Measurements from ENCODE around the gene PTPN14.

Gene PTPN14

GRCh38 chr1:214344897-214345296 is 206.5 kb downstream of the PTPN14 start:
- in situ Hi-C loops (cut with MboI; ENCODE audit: low sequenced_read_pairs) = no loop called here

DNA sequence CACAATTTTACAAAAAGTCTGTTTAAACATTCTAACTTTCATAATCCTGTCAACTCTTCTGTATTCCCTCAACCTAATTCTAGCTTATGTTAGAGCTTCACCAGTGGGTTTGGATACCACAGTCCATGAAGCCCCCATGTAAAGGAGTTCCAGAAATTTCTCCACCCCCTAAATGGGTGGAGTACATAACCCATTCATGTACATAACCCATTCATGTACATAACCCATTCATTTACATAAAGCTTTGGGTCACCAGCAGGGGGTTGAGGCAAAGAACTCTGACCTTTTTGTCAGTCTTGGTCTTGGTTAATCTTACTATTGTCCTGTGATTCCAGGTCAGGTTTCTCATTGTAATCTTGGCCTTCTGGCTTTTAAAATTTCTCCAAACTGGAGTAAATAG is 208.9 kb downstream of the PTPN14 start:
- in situ Hi-C loops (cut with MboI; ENCODE audit: low sequenced_read_pairs) = no loop called here

DNA sequence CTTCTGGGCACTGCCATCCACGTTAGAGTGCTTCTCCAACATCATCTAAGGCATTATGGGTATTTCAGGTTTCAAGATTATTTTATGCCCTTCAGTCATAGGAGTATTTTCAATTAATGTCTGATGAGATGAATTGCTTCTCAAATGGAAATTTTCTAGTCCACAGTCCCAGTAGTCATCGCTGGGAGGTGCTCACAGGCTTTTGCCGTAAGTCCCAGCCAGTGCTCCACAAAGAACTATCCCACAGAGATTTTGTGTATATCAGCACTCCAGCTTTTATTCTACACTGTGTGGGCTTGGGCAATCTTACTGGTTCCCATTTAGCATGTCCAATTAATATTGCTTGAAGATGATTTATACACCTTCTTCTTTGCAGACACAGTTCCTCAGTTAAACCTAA is 209.5 kb downstream of the PTPN14 start:
- in situ Hi-C loops (cut with MboI; ENCODE audit: low sequenced_read_pairs) = no loop called here

DNA sequence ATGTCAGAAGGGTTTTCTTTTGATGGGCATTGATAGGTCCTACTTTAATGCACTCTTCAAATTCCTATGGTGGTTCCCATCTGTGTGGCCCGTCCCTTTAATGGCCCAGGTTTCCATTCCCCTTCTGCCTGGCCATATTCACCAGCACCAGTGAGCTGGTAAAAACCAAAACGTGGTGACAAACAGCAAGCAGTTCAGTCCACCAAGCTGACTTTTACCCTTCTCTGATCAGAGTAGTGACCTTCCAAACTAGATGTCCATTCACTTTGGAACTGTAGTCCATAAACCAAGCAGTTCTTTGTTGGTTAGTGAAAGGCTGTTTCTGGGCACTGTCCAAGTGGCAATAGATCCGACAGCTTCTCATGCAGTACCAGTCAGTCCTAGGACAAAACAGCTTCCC is 209.9 kb downstream of the PTPN14 start:
- in situ Hi-C loops (cut with MboI; ENCODE audit: low sequenced_read_pairs) = no loop called here

GRCh38 chr1:214338212-214338611 is 213.2 kb downstream of the PTPN14 start:
- in situ Hi-C loops (cut with MboI; ENCODE audit: low sequenced_read_pairs) = loop anchor here (10.0 kb wide), 1 partner anchor 247 kb away; no protein-coding TSS in a partner anchor

DNA sequence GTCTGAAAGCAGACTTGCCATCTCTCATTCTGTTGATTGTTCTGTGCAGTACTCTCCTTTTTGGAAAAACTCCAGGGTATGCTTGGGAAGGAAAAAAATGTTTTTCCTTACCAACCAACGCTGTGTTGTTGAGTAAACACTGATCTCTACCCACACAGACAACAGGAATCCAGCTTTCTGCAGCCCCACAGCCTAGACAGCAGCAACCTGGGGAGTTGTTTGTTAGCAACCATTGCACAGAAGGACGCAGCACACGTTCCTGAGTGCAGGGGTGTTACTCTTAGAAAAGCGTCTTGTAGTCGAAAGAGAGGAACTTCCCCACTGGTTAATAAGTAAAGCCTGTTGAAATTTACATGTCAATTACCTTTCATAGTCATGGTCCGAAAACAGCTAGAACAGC is 213.9 kb downstream of the PTPN14 start:
- in situ Hi-C loops (cut with MboI; ENCODE audit: low sequenced_read_pairs) = loop anchor here (10.0 kb wide), 1 partner anchor 247 kb away; no protein-coding TSS in a partner anchor

DNA sequence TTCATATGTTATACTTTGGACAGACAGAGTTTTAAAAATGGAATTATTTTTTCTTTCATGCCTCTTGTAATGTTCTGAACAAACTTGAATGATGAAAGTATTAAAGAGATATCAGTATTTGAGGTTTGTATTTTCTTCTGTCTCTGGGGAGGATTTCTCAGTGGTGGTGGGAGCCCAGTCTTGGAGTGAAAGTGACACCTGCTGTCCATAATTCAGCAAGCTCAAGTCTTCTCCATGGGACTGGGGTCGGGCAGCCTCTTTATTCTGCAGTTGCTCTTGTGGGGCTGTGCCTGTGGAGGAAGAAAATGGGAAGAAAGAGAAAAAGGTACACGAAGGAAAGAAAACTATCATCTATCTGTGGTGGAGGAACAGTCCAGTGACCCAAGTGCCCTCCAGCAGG is 214.4 kb downstream of the PTPN14 start:
- in situ Hi-C loops (cut with MboI; ENCODE audit: low sequenced_read_pairs) = loop anchor here (10.0 kb wide), 1 partner anchor 248 kb away; no protein-coding TSS in a partner anchor

GRCh38 chr1:214335567-214335966 is 215.8 kb downstream of the PTPN14 start:
- in situ Hi-C loops (cut with MboI; ENCODE audit: low sequenced_read_pairs) = loop anchor here (10.0 kb wide), 1 partner anchor 249 kb away; no protein-coding TSS in a partner anchor

- in situ Hi-C loops (cut with MboI; ENCODE audit: low sequenced_read_pairs) = loop anchor here (10.0 kb wide), 1 partner anchor 252 kb away; no protein-coding TSS in a partner anchor
Observed at GRCh38 chr1:214332946-214333798, 218.2 kb downstream of the PTPN14 start.

- in situ Hi-C loops (cut with MboI; ENCODE audit: low sequenced_read_pairs) = loop anchor here (10.0 kb wide), 1 partner anchor 253 kb away; no protein-coding TSS in a partner anchor
Observed at GRCh38 chr1:214331827-214332423, 219.5 kb downstream of the PTPN14 start.

GRCh38 chr1:214331180-214331579 is 220.2 kb downstream of the PTPN14 start:
- in situ Hi-C loops (cut with MboI; ENCODE audit: low sequenced_read_pairs) = loop anchor here (10.0 kb wide), 1 partner anchor 254 kb away; no protein-coding TSS in a partner anchor

DNA sequence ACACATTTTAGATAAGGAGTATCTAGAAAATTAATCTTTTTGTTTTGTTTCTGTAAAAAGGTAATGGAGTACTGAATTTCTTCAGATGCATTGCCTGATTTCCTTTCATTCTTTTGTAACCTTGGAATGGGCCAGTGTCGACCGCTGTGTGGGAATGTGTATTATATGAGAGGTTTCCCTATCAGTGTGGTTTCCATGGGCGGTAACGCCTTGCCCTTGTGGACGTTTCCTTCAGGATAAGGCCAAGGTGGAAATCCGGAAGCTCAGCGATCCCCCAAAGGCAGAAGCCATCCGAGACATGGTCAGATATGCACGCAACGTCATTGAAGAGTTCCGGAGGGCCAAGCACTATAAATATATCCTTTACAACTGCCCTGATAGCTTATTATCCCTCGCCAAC is 220.7 kb downstream of the PTPN14 start:
- in situ Hi-C loops (cut with MboI; ENCODE audit: low sequenced_read_pairs) = loop anchor here (10.0 kb wide), 1 partner anchor 254 kb away; no protein-coding TSS in a partner anchor

DNA sequence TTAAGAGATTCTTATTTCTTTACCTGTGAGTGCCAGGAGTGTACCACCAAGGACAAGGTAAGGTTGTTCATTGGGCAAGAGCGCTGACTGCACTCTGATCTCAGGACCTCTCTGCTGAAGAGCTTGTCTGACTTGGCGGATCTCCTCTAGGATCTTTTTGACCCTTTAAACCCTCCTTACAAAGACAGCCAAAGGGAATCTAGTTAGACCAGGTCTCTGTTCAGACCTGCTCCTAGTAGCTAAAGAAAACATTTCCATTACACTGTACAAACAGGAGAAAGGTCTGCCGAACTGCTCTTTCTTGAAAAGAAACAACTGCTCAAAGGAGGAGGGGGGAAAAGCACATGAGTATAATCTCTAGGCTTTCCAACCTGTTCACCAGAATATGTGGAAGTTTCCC is 221.2 kb downstream of the PTPN14 start:
- in situ Hi-C loops (cut with MboI; ENCODE audit: low sequenced_read_pairs) = loop anchor here (10.0 kb wide), 1 partner anchor 255 kb away; no protein-coding TSS in a partner anchor

GRCh38 chr1:214329470-214330220 is 221.8 kb downstream of the PTPN14 start:
- in situ Hi-C loops (cut with MboI; ENCODE audit: low sequenced_read_pairs) = loop anchor here (10.0 kb wide), 2 partner anchors 115 to 255 kb away; no protein-coding TSS in a partner anchor

GRCh38 chr1:214328770-214329469 is 222.5 kb downstream of the PTPN14 start:
- in situ Hi-C loops (cut with MboI; ENCODE audit: low sequenced_read_pairs) = loop anchor here (10.0 kb wide), 1 partner anchor 114 kb away; no protein-coding TSS in a partner anchor

DNA sequence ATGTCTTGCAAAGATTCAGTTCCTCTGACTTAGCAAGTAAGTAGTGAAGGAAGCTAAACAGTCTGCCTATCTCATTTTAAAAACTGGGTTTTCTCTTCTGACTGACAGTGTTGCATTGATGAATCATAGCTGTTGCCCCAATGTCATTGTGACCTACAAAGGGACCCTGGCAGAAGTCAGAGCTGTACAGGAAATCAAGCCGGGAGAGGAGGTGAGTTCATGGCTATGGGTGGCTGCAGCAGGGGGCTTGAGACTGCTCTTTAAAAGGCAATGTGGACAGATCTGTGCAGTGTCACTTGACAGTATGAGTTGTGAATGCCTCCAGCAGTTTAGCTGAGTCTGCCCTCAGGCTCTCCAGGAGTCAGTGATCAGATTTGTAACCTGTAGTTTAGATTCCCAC is 223.9 kb downstream of the PTPN14 start:
- in situ Hi-C loops (cut with MboI; ENCODE audit: low sequenced_read_pairs) = loop anchor here (10.0 kb wide), 1 partner anchor 113 kb away; no protein-coding TSS in a partner anchor

- in situ Hi-C loops (cut with MboI; ENCODE audit: low sequenced_read_pairs) = loop anchor here (10.0 kb wide), 1 partner anchor 112 kb away; no protein-coding TSS in a partner anchor
Observed at GRCh38 chr1:214326406-214326805, 225.0 kb downstream of the PTPN14 start.

- in situ Hi-C loops (cut with MboI; ENCODE audit: low sequenced_read_pairs) = loop anchor here (10.0 kb wide), 1 partner anchor 110 kb away; no protein-coding TSS in a partner anchor
Observed at GRCh38 chr1:214324896-214325800, 226.3 kb downstream of the PTPN14 start.

Data from HL-60/S4 treated with retinoic acid at 250 ng/mL for 4 days and 3 days (cell line).